IMR-90 (cell line): Measurements from ENCODE around the gene SLC16A8. TPM values are rescaled to one million over a fixed set of nuclear protein-coding genes. Genes with fewer than 3 reads are reported as not detected.

ENCODE experiments used
- ATAC-seq: fragments of 200-7000 bp; cut with Tn5 transposase; 2 replicates; pipeline ENCODE4 v1.9.1; 2020; ENCODE audit warnings: low read depth, mild to moderate bottlenecking, moderate library complexity
- BruUV-seq: library from RNA; stranded (reverse); fragments of 400-500 nt; replicated peaks from 2 replicates; lab custom pipeline; 2021; lab: Mats Ljungman, UMichigan
- CTCF ChIA-PET: fragments of 300-600 bp; formaldehyde crosslinking; extraction: SDS; loops from one replicate; lab custom pipeline; 2021; ENCODE audit warnings: antibody characterized with exemption; lab: Yijun Ruan, JAX
- POLR2A ChIA-PET: fragments of 300-600 bp; sonication (Branson Sonifier 250); formaldehyde crosslinking; loops from one replicate; lab custom pipeline; 2022; ENCODE audit warnings: antibody characterized with exemption; ENCODE audit not compliant: unreplicated experiment; lab: Charles Lee
- DNase-seq: peaks from one replicate; pipeline ENCODE4 v3.0.0; 2013
- H2AFZ ChIP-seq: replicated peaks from 2 replicates; pipeline ENCODE3; 2013; ENCODE audit warnings: low read length, mild to moderate bottlenecking; ENCODE audit not compliant: poor library complexity
- H2AK5ac ChIP-seq: 2 replicates; pipeline ENCODE4 v1.6.1; 2013; ENCODE audit warnings: low read depth, low read length, inconsistent platforms
- H2AK9ac ChIP-seq: replicated peaks from 2 replicates; pipeline ENCODE3; 2013; ENCODE audit warnings: mild to moderate bottlenecking, low read depth, low read length, moderate library complexity; ENCODE audit not compliant: poor library complexity
- H2BK120ac ChIP-seq: 2 replicates; pipeline ENCODE4 v1.6.1; 2013; ENCODE audit warnings: low read depth, low read length, inconsistent platforms
- H2BK15ac ChIP-seq: 3 replicates; pipeline ENCODE4 v1.6.1; 2013; ENCODE audit warnings: low read depth, low read length, inconsistent platforms
- H2BK20ac ChIP-seq: 2 replicates; pipeline ENCODE4 v1.6.1; 2013; ENCODE audit warnings: low read depth, mild to moderate bottlenecking, inconsistent platforms, low read length, moderate library complexity
- H2BK5ac ChIP-seq: 2 replicates; pipeline ENCODE4 v1.6.1; 2013; ENCODE audit warnings: mild to moderate bottlenecking, low read depth, low read length, inconsistent platforms; ENCODE audit not compliant: poor library complexity, severe bottlenecking
- H3K14ac ChIP-seq: replicated peaks from 2 replicates; pipeline ENCODE4 v1.6.1; 2013; ENCODE audit warnings: low read depth, low read length, inconsistent platforms
- H3K18ac ChIP-seq: 2 replicates; pipeline ENCODE4 v1.6.1; 2013; ENCODE audit warnings: low read depth, low read length, control low read depth
- H3K23ac ChIP-seq: 2 replicates; pipeline ENCODE4 v1.6.1; 2013; ENCODE audit warnings: low read depth, low read length, inconsistent platforms
- H3K27ac ChIP-seq: 2 replicates; pipeline ENCODE4 v1.5.1; 2013; ENCODE audit warnings: mild to moderate bottlenecking, control low read depth, low read length; ENCODE audit not compliant: insufficient read depth
- H3K27me3 ChIP-seq: 2 replicates; pipeline ENCODE4 v1.6.1; 2013; ENCODE audit warnings: low read length; ENCODE audit not compliant: control insufficient read depth, insufficient read depth
- H3K36me3 ChIP-seq: 2 replicates; pipeline ENCODE4 v1.6.1; 2013; ENCODE audit warnings: low read length, mixed read lengths; ENCODE audit not compliant: control insufficient read depth, insufficient read depth
- H3K4ac ChIP-seq: 2 replicates; pipeline ENCODE4 v1.6.1; 2013; ENCODE audit warnings: low read depth, low read length, inconsistent platforms
- H3K4me1 ChIP-seq: 2 replicates; pipeline ENCODE4 v1.6.1; 2013; ENCODE audit warnings: low read length, mixed read lengths; ENCODE audit not compliant: control insufficient read depth, insufficient read depth
- H3K4me2 ChIP-seq: 2 replicates; pipeline ENCODE4 v1.6.1; 2013; ENCODE audit warnings: low read depth, mild to moderate bottlenecking, control low read depth, low read length, moderate library complexity
- H3K4me3 ChIP-seq: 2 replicates; pipeline ENCODE4 v1.5.1; 2013; ENCODE audit warnings: low read depth, mild to moderate bottlenecking, control low read depth, low read length, moderate library complexity; ENCODE audit not compliant: insufficient read depth
- H3K56ac ChIP-seq: 2 replicates; pipeline ENCODE4 v1.6.1; 2013; ENCODE audit warnings: low read length, inconsistent platforms; ENCODE audit not compliant: insufficient read depth; ENCODE audit errors: extremely low read depth
- H3K79me1 ChIP-seq, 2 experiments: 2 replicates each; pipeline ENCODE4 v1.6.1; 2013; ENCODE audit warnings: low read length in 2 of 2, inconsistent platforms in 1 of 2, low read depth in 1 of 2
- H3K9ac ChIP-seq: 2 replicates; pipeline ENCODE4 v1.6.1; 2013; ENCODE audit warnings: low read depth, low read length, control low read depth
- H3K9me1 ChIP-seq: 2 replicates; pipeline ENCODE4 v1.6.1; 2013; ENCODE audit warnings: low read length, inconsistent platforms; ENCODE audit not compliant: insufficient read depth
- H3K9me3 ChIP-seq: 2 replicates; pipeline ENCODE4 v1.6.1; 2013; ENCODE audit warnings: low read length; ENCODE audit not compliant: control insufficient read depth, insufficient read depth
- H4K20me1 ChIP-seq: 2 replicates; pipeline ENCODE4 v1.6.1; 2013; ENCODE audit warnings: low read length, inconsistent platforms; ENCODE audit not compliant: insufficient read depth
- H4K5ac ChIP-seq: 2 replicates; pipeline ENCODE4 v1.6.1; 2013; ENCODE audit warnings: mild to moderate bottlenecking, low read depth, low read length, control low read depth
- H4K8ac ChIP-seq, 2 experiments: 2 replicates each; pipeline ENCODE4 v1.6.1; 2013; ENCODE audit warnings: low read depth in 2 of 2, low read length in 2 of 2, control low read depth in 1 of 2, inconsistent platforms in 1 of 2
- H4K91ac ChIP-seq: 2 replicates; pipeline ENCODE4 v1.6.1; 2013; ENCODE audit warnings: low read depth, low read length, inconsistent platforms; ENCODE audit not compliant: insufficient read depth
- CEBPB ChIP-seq: IDR thresholded peaks from 2 replicates; pipeline ENCODE4 v1.6.1; 2012; ENCODE audit warnings: low read depth, low read length, improper control_type of control experiment
- MAZ ChIP-seq: IDR thresholded peaks from 2 replicates; pipeline ENCODE4 v1.6.1; 2012; ENCODE audit warnings: low read depth, mild to moderate bottlenecking, low read length, improper control_type of control experiment, moderate library complexity, borderline replicate concordance
- RAD21 ChIP-seq: IDR thresholded peaks from 2 replicates; pipeline ENCODE4 v1.6.1; 2012; ENCODE audit warnings: low read length, improper control_type of control experiment
- WGBS, 2 experiments: methylation state at CpG; one replicate each; pipeline versions ENCODE4 v1.1.5 to v1.1.7; 2013; ENCODE audit warnings: missing lambda C conversion rate in 2 of 2; ENCODE audit not compliant: insufficient read length in 1 of 2; ENCODE audit errors: extremely low coverage in 2 of 2; 5-methylcytosine and 5-hydroxymethylcytosine counted together
- dilution Hi-C: fragments of 300-500 bp; cut with HindIII; formaldehyde crosslinking; loops from one replicate; pipeline ENCODE4 v1.14.3; 2018; ENCODE audit warnings: low sequenced_read_pairs; ENCODE audit not compliant: unreplicated experiment
- in situ Hi-C: fragments of 300-500 bp; cut with MboI; formaldehyde crosslinking; loops from 3 replicates; pipeline ENCODE4 v1.14.3; 2019; ENCODE audit warnings: low sequenced_read_pairs, inconsistent platforms, mixed read lengths
- intact Hi-C: fragments of 100-400 bp; cut with micrococcal nuclease; formaldehyde crosslinking; loops from 2 replicates; pipeline ENCODE4 v1.10.0; 2022
- polyA plus RNA-seq, 3 experiments: library from polyadenylated mRNA; depleted of rRNA; stranded (reverse); fragments of >200 nt; gene quantifications; 2 replicates each; pipeline ENCODE4 v1.2.3, GENCODE V29; 2012; ENCODE audit warnings: low replicate concordance in 1 of 3
- total RNA-seq: library from RNA; depleted of rRNA; stranded (reverse); fragments of >200 nt; gene quantifications from 2 replicates; pipeline ENCODE4 v1.2.3, GENCODE V29; 2012
- TF ChIP-seq, protein P1 (sequence below): conservative IDR thresholded peaks from 2 replicates; pipeline ENCODE4 v1.5.1; 2012; ENCODE audit warnings: mild to moderate bottlenecking, low read depth, low read length, improper control_type of control experiment

SLC16A8 gene
- total and polyA plus RNA-seq, 2 of the 4 experiments (the other 2 are of a cell fraction): not detected

- dilution Hi-C loops: no loop called here
- CTCF ChIA-PET: interaction anchor here (0.6 to 1.9 kb wide), 2 partner anchors 17 to 194 kb away, joined by 3 to 6 read pairs; no protein-coding TSS in a partner anchor
- no peak overlapping the region for H3K56ac ChIP-seq
- peak overlapping the region; percentile 79 for H2AK9ac ChIP-seq
- 0 out of 2 replicates have a peak overlapping the region, but pooled peaks have one; percentile 37 for H3K4ac ChIP-seq
- H4K91ac ChIP-seq: no peak overlapping the region
- TF ChIP-seq CEBPB: no peak
- TF ChIP-seq, protein P1, sequence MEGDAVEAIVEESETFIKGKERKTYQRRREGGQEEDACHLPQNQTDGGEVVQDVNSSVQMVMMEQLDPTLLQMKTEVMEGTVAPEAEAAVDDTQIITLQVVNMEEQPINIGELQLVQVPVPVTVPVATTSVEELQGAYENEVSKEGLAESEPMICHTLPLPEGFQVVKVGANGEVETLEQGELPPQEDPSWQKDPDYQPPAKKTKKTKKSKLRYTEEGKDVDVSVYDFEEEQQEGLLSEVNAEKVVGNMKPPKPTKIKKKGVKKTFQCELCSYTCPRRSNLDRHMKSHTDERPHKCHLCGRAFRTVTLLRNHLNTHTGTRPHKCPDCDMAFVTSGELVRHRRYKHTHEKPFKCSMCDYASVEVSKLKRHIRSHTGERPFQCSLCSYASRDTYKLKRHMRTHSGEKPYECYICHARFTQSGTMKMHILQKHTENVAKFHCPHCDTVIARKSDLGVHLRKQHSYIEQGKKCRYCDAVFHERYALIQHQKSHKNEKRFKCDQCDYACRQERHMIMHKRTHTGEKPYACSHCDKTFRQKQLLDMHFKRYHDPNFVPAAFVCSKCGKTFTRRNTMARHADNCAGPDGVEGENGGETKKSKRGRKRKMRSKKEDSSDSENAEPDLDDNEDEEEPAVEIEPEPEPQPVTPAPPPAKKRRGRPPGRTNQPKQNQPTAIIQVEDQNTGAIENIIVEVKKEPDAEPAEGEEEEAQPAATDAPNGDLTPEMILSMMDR: peak; percentile 22; the same call in 1 of the 2 replicates
- TF ChIP-seq RAD21: peak; percentile 25; the same call in 1 of the 2 replicates
- TF ChIP-seq MAZ: no peak
- ATAC-seq (no peak; the same call in 1 of the 2 replicates), DNase-seq (peak; percentile 12)
- no peak overlapping the region for H2BK120ac ChIP-seq
- H3K14ac ChIP-seq: no peak overlapping the region
- H3K9me1 ChIP-seq: peaks cover 5% of the 10 kb centered on the region; the same call in 1 of the 2 replicates
- no peak overlapping the region for H2BK5ac ChIP-seq
- peak overlapping the region; percentile 79 for H2AFZ ChIP-seq
- in situ Hi-C loops: no loop called here
- H2BK15ac ChIP-seq: no peak overlapping the region
- no peak overlapping the region for H2BK20ac ChIP-seq
- H3K23ac ChIP-seq: no peak overlapping the region
- H3K27ac ChIP-seq: no peak overlapping the region
- 40% methylated on average over 5 of the region's 32 CpGs; no CpG with 5 or more reads in 1 of the 2 experiments for WGBS, 2 experiments
- intact Hi-C loops: no loop called here
- peaks cover 7% of the 10 kb centered on the region; the same call in 1 of the 2 replicates for H3K27me3 ChIP-seq
- no peak overlapping the region for H4K5ac ChIP-seq
- POLR2A ChIA-PET: interaction anchor here (0.6 kb wide), 1 partner anchor 107 kb away, joined by 5 read pairs; no protein-coding TSS in a partner anchor
- H3K36me3 ChIP-seq: no peaks in the 10 kb centered on the region
- no peak overlapping the region for H3K9ac ChIP-seq
- no peaks in the 10 kb centered on the region for H4K20me1 ChIP-seq
- 0 out of 2 replicates have a peak overlapping the region, but pooled peaks have one; percentile 13 for H2AK5ac ChIP-seq
- peaks cover 4% of the 10 kb centered on the region for H3K4me1 ChIP-seq
- no peak overlapping the region for H4K8ac ChIP-seq
- no peak overlapping the region for H3K4me2 ChIP-seq
- no peaks in the 10 kb centered on the region for H3K9me3 ChIP-seq
- no TSS peak for BruUV-seq
- no peaks in the 10 kb centered on the region for H3K79me1 ChIP-seq
- H3K4me3 ChIP-seq: no peak overlapping the region
- H3K18ac ChIP-seq: no peak overlapping the region
These were observed 13.8 kb upstream of the SLC16A8 start for GRCh38 chr22:38097557-38098409.
